SKM-1 treated with dmso at 0.1 percent for 144 hours (cell line): Measurements from ENCODE around the gene CCDC187.
"Not testable (repeated sequence)": the region's sequence is repeated elsewhere in the genome, so short reads cannot be mapped to it uniquely, and the experiment has no call there.

ENCODE experiments used
- DNase-seq: peaks from one replicate; lab custom pipeline; 2025; ENCODE audit not compliant: unreplicated experiment; lab: John Stamatoyannopoulos, UW

The CCDC187 gene

GRCh38 chr9:136327304-136327974 lies 23.5 kb upstream of the CCDC187 start, which contains the start of gene GPSM1:
TSS of gene GPSM1 (plus strand) at chr9:136327539. CDS start at chr9:136327696, 157 bp downstream.
- DNase-seq: peak; percentile 13

DNA sequence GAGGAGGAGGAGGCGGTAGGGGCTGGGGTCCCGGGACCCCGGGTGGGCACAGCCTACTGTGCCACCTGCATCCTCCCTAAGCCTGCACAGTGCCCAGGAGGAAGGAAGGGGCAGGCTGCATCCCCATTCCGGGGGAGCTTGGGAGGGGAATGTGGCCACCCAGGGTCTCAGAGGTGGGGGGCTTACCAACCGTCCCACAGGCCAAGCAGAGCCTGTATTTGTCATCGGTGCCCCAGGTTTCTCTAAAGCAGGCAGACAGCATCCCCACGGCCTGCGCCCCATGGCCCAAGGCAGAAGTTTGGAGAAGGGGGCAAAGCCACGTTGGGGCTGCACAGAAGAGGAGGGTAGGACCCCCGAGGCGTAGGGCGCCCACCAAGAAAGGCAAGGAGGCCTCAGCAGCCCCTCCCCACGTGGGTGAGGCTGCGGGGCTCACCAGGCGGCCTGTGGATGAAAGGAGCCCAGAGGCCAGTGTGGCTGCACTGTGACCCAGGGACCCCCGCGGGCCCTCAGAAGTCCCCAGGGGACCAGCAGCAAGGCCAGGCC lies 22.9 kb upstream of the CCDC187 start:
- DNase-seq: no peak

- DNase-seq: no peak
These were observed 22.3 kb upstream of the CCDC187 start for GRCh38 chr9:136326061-136326760.

DNA sequence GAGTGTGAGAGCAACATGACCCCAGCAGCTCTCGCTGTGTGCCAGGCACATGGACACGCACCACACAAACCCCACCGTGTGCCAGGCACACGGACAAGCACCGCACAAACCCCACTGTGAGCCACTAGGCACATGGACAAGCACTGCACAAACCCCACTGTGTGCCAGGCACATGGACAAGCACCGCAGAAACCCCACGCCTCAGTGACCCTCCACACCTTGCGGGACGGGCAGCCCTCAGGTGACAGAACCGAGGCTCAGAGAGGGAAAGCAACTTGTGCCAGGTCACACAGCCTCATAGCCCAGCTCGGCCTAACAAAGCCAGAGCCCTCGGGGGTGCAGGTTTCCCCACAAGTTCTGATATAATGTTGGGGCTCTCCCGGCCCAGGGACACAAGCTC lies 21.5 kb upstream of the CCDC187 start:
- no peak for DNase-seq

DNA sequence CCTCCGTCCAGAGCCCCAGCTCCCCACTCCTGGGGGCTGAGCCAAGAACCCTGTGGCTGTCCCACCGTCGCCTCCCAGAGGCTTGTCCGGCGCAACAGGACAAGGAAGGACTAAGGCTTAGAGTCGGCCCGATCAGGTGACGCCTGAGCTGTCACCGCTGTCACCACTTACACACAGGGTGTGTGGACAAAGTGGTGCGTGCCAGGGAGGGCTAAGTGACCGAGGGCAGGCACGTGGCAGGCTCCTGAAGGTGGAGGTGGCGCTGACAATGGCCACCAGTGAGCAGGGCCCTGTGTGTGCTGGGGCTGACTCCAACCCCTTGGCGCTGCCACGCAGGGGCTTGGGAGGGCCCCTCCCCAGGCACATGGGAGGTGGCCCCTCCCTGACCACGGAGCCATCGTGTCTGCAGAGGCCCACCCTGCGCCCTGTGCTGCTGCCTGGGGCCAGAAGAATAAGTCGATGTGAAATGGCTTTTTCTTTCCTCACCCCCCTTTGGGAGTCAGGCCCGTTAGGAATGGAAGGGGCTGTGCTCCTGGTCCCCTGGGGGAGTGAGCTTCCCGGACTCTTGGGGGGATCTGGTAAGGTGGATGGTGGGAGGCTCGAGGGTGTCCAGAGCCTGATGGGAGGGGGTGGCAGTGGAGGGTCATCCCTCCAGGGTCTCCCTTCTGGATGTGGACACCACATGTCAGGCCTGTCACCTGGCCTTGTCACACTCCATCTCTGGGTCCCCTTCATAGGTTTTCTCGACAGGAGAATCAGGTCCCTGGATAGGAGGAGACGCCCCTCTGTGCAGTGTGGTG lies 20.8 kb upstream of the CCDC187 start:
- DNase-seq: no peak

- no peak for DNase-seq
These were observed 19.5 kb upstream of the CCDC187 start for GRCh38 chr9:136323371-136323789.

GRCh38 chr9:136322756-136323330 lies 18.9 kb upstream of the CCDC187 start:
- no peak for DNase-seq

DNA sequence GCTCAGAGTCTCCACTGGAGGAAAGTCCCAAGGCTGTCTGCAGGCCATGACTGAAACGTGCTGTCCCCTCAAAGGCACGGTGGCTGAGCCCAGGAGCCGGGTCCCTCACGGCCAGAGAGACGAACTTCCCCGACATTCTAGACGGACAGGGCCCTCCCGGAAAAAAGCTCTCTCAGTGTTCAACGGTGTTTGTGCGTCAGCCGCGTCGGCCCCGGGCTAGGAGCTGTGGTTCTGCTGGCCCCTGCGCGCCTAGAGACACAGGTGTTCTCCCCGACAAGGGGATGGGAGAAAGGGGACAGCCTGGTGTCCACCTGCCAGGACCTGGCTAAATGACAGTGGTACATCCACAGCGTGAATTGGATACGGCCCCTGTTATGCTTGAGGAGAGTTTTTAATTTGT lies 17.7 kb upstream of the CCDC187 start:
- no peak for DNase-seq

DNA sequence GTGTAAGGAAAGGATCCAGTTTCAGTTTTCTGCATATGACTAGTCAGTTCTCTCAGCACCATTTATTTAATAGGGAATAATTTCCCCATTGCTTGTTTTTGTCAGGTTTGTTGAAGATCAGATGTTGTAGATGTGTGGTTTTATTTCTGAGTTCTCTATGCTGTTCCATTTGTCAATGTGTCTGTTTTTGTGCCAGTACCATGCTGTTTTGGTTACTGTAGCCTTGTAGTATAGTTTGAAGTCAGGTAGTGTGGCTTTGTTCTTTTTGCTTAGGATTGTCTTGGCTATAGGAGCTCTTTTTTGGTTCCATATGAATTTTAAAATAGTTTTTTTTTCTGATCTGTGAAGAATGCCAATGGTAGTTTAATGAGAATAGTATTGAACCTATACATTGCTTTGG lies 17.1 kb upstream of the CCDC187 start:
- not testable (repeated sequence) for DNase-seq

- not testable (repeated sequence) for DNase-seq
These were observed 16.1 kb upstream of the CCDC187 start for GRCh38 chr9:136319955-136320354.

DNA sequence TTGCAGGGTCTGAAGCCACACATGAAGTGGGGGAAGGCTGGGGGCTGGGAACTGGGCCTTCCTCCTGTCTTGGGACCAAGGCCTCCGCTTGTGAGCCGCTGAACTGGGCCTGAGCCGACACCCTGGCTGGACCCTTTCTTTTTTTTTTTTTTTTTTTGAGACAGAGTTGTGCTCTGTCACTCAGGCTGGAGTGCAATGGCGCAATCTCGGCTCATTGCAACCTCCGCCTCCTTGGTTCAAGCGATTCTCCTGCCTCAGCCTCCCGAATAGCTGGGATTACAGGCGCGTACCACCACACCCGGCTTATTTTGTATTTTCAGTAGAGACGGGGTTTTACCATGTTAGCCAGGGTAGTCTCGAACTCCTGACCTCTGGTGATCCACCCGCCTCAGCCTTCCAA lies 15.3 kb upstream of the CCDC187 start:
- not testable (repeated sequence) for DNase-seq

DNA sequence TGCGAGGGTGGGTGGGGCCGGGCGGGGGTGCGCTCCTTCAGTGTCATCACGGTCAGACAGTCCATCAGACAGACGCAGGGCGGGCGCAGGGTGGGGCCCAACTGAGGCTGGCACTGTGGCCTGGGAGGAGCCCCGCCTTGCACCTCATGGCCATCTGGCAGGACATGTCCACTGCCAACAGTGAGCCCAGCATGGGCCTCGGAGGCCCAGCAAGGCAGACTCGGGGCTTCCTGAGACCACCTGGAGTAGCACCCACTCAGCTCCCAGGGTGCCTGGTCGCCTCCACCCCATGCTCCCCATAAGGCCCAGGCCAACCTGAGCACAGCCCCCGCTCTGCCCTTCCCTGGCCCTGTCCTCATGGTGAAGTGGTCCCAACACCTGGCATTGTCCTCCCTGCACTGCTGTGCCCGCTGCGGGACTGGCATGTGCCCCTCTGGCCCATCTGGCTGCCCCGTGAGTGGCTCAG lies 14.9 kb upstream of the CCDC187 start:
- DNase-seq: no peak

DNA sequence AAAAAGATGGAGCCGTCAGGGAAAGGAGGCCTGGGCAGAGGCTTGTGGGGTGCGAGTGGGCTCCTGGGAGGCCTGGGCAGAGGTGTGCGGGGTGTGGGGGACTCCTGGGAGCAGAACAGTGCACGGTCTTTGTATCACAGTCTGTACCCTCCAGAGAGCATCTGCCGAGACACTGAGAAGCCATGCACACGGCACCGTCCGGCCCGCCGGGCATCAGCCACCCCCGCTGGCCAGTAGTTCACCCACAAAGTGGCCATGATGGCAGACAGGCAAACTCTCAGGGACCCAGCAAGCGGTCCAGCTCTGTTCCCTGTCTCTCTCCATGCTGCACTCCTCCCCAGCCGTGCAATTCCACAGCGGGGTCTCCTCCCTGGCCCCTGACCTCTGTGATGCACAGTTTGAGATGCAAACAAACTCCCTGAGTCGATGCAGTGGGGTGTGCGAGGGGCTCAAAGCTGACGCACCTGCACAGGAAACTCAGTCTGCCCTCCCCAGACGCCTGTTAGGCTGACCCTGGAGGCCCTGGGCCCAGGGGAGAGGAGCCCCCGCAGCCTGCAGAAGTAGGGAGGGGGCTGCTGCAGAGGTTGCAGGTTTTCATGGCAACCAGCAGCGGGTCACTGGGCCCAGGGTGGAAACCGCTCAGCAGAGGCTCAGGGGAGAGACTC lies 14.3 kb upstream of the CCDC187 start:
- DNase-seq: no peak

GRCh38 chr9:136317695-136318094 lies 13.8 kb upstream of the CCDC187 start:
- no peak for DNase-seq

- DNase-seq: no peak
These were observed 13.2 kb upstream of the CCDC187 start for GRCh38 chr9:136316896-136317676.

GRCh38 chr9:136316271-136316751 lies 12.4 kb upstream of the CCDC187 start:
- no peak for DNase-seq

DNA sequence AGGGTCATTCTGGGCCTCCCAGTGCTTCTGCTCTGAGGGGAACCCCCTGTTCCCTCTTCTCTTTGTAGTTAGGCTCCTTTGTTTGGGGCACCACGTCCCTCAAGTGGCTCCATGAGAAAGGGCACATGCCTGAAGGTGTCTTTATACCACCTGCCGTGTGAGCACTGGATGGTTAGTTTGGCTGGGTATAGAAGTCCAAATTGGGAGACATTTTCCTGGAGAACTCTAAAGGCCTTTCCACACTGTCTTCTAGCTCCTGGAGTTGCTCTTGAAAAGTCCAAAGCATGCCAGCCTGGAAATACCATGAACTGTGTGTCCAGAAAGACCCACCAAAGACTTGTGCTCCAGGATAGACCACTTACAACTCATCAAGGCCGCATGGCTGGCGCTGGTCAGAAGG lies 11.1 kb upstream of the CCDC187 start:
- no peak for DNase-seq

GRCh38 chr9:136314056-136314416 lies 10.1 kb upstream of the CCDC187 start:
- DNase-seq: no peak
